Chondrocyte (in vitro differentiated cells): ENCODE data around the gene GCNT2. TPM values are rescaled to one million over a fixed set of nuclear protein-coding genes. Genes with fewer than 3 reads are reported as not detected.

ENCODE experiments used
- DNase-seq: peaks from one replicate; pipeline ENCODE4 v3.0.0; 2021; ENCODE audit warnings: mixed read lengths, low spot score
- H3K27ac Mint-ChIP-seq: one replicate; pipeline ENCODE4 v1.8.0; 2021; ENCODE audit warnings: mild to moderate bottlenecking, moderate library complexity, mixed read lengths; ENCODE audit not compliant: unreplicated experiment
- H3K27me3 Mint-ChIP-seq: 2 replicates; pipeline ENCODE4 v1.8.0; 2021; ENCODE audit warnings: low read depth, mixed read lengths
- H3K36me3 Mint-ChIP-seq: 2 replicates; pipeline ENCODE4 v1.8.0; 2021; ENCODE audit warnings: low read depth, mixed read lengths
- H3K4me1 Mint-ChIP-seq: 2 replicates; pipeline ENCODE4 v1.8.0; 2021; ENCODE audit warnings: low read depth, mild to moderate bottlenecking, mixed read lengths
- H3K4me3 Mint-ChIP-seq: one replicate; pipeline ENCODE4 v1.8.0; 2021; ENCODE audit warnings: mild to moderate bottlenecking, moderate library complexity, mixed read lengths; ENCODE audit not compliant: unreplicated experiment
- H3K9me3 Mint-ChIP-seq: 2 replicates; pipeline ENCODE4 v1.8.0; 2021; ENCODE audit warnings: low read depth, mixed read lengths
- CTCF ChIP-seq: fragments of 200-600 bp; sonication (generic); IDR thresholded peaks from 2 replicates; pipeline ENCODE4 v1.5.0; 2021; ENCODE audit warnings: antibody characterized with exemption, mild to moderate bottlenecking, moderate library complexity
- total RNA-seq: library from RNA; stranded (reverse); gene quantifications from 3 replicates; pipeline ENCODE4 v1.2.1, GENCODE V29; 2021

The GCNT2 gene
- total RNA-seq, 1 donor from 2014 or later: 0.67 TPM

- H3K4me1 Mint-ChIP-seq: peaks cover 14% of the 10 kb centered on the region
- H3K36me3 Mint-ChIP-seq: no peaks in the 10 kb centered on the region
- H3K27ac Mint-ChIP-seq: no peak overlapping the region
- no peaks in the 10 kb centered on the region for H3K9me3 Mint-ChIP-seq
- DNase-seq: no peak
- no peak overlapping the region for H3K4me3 Mint-ChIP-seq
- TF ChIP-seq CTCF: no peak
- H3K27me3 Mint-ChIP-seq: peaks cover 29% of the 10 kb centered on the region
Measured at GRCh38 chr6:10589983-10590382, 68.8 kb downstream of the GCNT2 start.

- Mint-ChIP-seq H3K27me3 (peaks cover 14% of the 10 kb centered on the region), H3K4me3 (no peak overlapping the region), H3K27ac (no peak overlapping the region), H3K9me3 (no peaks in the 10 kb centered on the region), H3K4me1 (no peaks in the 10 kb centered on the region), H3K36me3 (no peaks in the 10 kb centered on the region)
- TF ChIP-seq CTCF: no peak
- no peak for DNase-seq
Measured at GRCh38 chr6:10591422-10592160, 70.4 kb downstream of the GCNT2 start.

- H3K9me3 Mint-ChIP-seq: no peaks in the 10 kb centered on the region
- TF ChIP-seq CTCF: no peak
- no peak overlapping the region for H3K4me3 Mint-ChIP-seq
- no peaks in the 10 kb centered on the region for H3K36me3 Mint-ChIP-seq
- no peaks in the 10 kb centered on the region for H3K4me1 Mint-ChIP-seq
- peaks cover 33% of the 10 kb centered on the region for H3K27me3 Mint-ChIP-seq
- H3K27ac Mint-ChIP-seq: no peak overlapping the region
- DNase-seq: no peak
Measured at GRCh38 chr6:10595731-10596664, 74.8 kb downstream of the GCNT2 start.

- no peaks in the 10 kb centered on the region for H3K4me1 Mint-ChIP-seq
Measured at GRCh38 chr6:10597499-10598001, 76.4 kb downstream of the GCNT2 start.

More at GRCh38 chr6:10597499-10598001, 76.4 kb downstream of the GCNT2 start:
- no peak overlapping the region for H3K27ac Mint-ChIP-seq
- H3K36me3 Mint-ChIP-seq: no peaks in the 10 kb centered on the region
- DNase-seq: no peak
- H3K4me3 Mint-ChIP-seq: no peak overlapping the region
- no peaks in the 10 kb centered on the region for H3K9me3 Mint-ChIP-seq
- no peak for TF ChIP-seq CTCF
- peaks cover 27% of the 10 kb centered on the region for H3K27me3 Mint-ChIP-seq
